Measurements from ENCODE around the gene NKX6-1.

Gene NKX6-1

DNA sequence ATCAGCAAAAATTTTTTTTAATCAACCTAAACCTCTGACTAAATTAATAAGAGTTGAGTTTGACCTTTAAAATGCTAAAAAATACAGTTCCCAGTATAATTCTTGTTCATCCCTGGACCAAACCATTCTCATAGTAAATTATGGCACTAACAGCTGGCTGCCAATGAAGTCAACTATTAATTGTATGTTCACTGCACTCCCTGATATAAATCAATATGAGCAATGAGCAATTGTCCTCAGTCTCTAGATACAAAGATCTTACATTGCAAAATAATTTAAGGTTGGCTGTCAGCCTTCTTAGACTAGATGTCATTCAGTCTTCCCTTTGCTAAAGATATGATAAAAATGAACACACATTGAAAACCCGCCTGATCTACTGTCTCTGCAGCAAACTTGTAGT, 39.3 kb downstream of the NKX6-1 start:
- Histone ChIP-seq H3K4me3 (ENCODE audit: low read length, poor library complexity, severe bottlenecking) (no peak overlapping the region), H3K36me3 (ENCODE audit: insufficient read depth, low read length) (no peaks in the 10 kb centered on the region), H3F3A (ENCODE audit: low read depth) (no peaks in the 10 kb centered on the region), H4K20me1 (ENCODE audit: insufficient read depth, low read length, poor library complexity, severe bottlenecking) (no peaks in the 10 kb centered on the region), H3K9me2 (replicated peaks; ENCODE audit: low read depth, low read length) (no peaks in the 10 kb centered on the region), H3K9me3 (ENCODE audit: insufficient read depth, low read depth, low read length) (no peaks in the 10 kb centered on the region; the same call in 1 of the 2 replicates), H3K79me2 (ENCODE audit: insufficient read depth, low read length) (no peaks in the 10 kb centered on the region), H3K4me1 (ENCODE audit: insufficient read depth, low read length, poor library complexity, severe bottlenecking) (no peaks in the 10 kb centered on the region), H3K27me3 (ENCODE audit: insufficient read depth, low read length, poor library complexity, severe bottlenecking) (no peaks in the 10 kb centered on the region), H2AFZ (ENCODE audit: low read length) (no peak overlapping the region), H3K9ac (ENCODE audit: low read depth, low read length, poor library complexity, severe bottlenecking) (no peak overlapping the region), H3K4me2 (ENCODE audit: low read depth, low read length, poor library complexity, severe bottlenecking) (no peak overlapping the region)
- TF ChIP-seq EZH2phosphoT487 (IDR thresholded peaks at IDR 0.05; ENCODE audit: borderline replicate concordance) (no peak), CTCF (conservative IDR thresholded peaks at IDR 0.05; ENCODE audit: low read length) (no peak)

- no peaks in the 10 kb centered on the region for H3K79me2 ChIP-seq (ENCODE audit: insufficient read depth, low read length)
- H3K9me2 ChIP-seq (replicated peaks; ENCODE audit: low read depth, low read length) = no peaks in the 10 kb centered on the region
- H3K36me3 ChIP-seq (ENCODE audit: insufficient read depth, low read length) = no peaks in the 10 kb centered on the region
- no peaks in the 10 kb centered on the region for H3K27me3 ChIP-seq (ENCODE audit: insufficient read depth, low read length, poor library complexity, severe bottlenecking)
- H2AFZ ChIP-seq (ENCODE audit: low read length) = no peak overlapping the region; the same call in 1 of the 2 replicates
- H3K9me3 ChIP-seq (ENCODE audit: insufficient read depth, low read depth, low read length) = no peaks in the 10 kb centered on the region
- H3K4me3 ChIP-seq (ENCODE audit: low read length, poor library complexity, severe bottlenecking) = no peak overlapping the region
- no peak overlapping the region for H3K4me2 ChIP-seq (ENCODE audit: low read depth, low read length, poor library complexity, severe bottlenecking)
- no peaks in the 10 kb centered on the region for H3K4me1 ChIP-seq (ENCODE audit: insufficient read depth, low read length, poor library complexity, severe bottlenecking)
- H4K20me1 ChIP-seq (ENCODE audit: insufficient read depth, low read length, poor library complexity, severe bottlenecking) = no peaks in the 10 kb centered on the region
- H3K9ac ChIP-seq (ENCODE audit: low read depth, low read length, poor library complexity, severe bottlenecking) = no peak overlapping the region
- H3F3A ChIP-seq (ENCODE audit: low read depth) = no peaks in the 10 kb centered on the region
- TF ChIP-seq CTCF (conservative IDR thresholded peaks at IDR 0.05; ENCODE audit: low read length) (no peak), EZH2phosphoT487 (IDR thresholded peaks at IDR 0.05; ENCODE audit: borderline replicate concordance) (no peak)
Observed at GRCh38 chr4:84456157-84456556, 42.9 kb downstream of the NKX6-1 start.

- H3K4me3 ChIP-seq (ENCODE audit: low read length, poor library complexity, severe bottlenecking) = no peak overlapping the region
- H3K9ac ChIP-seq (ENCODE audit: low read depth, low read length, poor library complexity, severe bottlenecking) = no peak overlapping the region
- TF ChIP-seq EZH2phosphoT487 (IDR thresholded peaks at IDR 0.05; ENCODE audit: borderline replicate concordance) (no peak), CTCF (conservative IDR thresholded peaks at IDR 0.05; ENCODE audit: low read length) (no peak)
- no peaks in the 10 kb centered on the region for H3K9me2 ChIP-seq (replicated peaks; ENCODE audit: low read depth, low read length)
- H3F3A ChIP-seq (ENCODE audit: low read depth) = no peaks in the 10 kb centered on the region
- no peaks in the 10 kb centered on the region for H3K9me3 ChIP-seq (ENCODE audit: insufficient read depth, low read depth, low read length)
- H2AFZ ChIP-seq (ENCODE audit: low read length) = no peak overlapping the region
- no peaks in the 10 kb centered on the region for H3K79me2 ChIP-seq (ENCODE audit: insufficient read depth, low read length)
- no peaks in the 10 kb centered on the region for H4K20me1 ChIP-seq (ENCODE audit: insufficient read depth, low read length, poor library complexity, severe bottlenecking)
- no peaks in the 10 kb centered on the region for H3K36me3 ChIP-seq (ENCODE audit: insufficient read depth, low read length)
- H3K4me1 ChIP-seq (ENCODE audit: insufficient read depth, low read length, poor library complexity, severe bottlenecking) = no peaks in the 10 kb centered on the region
- no peak overlapping the region for H3K4me2 ChIP-seq (ENCODE audit: low read depth, low read length, poor library complexity, severe bottlenecking)
- H3K27me3 ChIP-seq (ENCODE audit: insufficient read depth, low read length, poor library complexity, severe bottlenecking) = no peaks in the 10 kb centered on the region
Observed at GRCh38 chr4:84455697-84456096, 43.4 kb downstream of the NKX6-1 start.

Measured in Loucy (cell line).